Measurements from ENCODE around the gene TERT.

The TERT gene

DNA sequence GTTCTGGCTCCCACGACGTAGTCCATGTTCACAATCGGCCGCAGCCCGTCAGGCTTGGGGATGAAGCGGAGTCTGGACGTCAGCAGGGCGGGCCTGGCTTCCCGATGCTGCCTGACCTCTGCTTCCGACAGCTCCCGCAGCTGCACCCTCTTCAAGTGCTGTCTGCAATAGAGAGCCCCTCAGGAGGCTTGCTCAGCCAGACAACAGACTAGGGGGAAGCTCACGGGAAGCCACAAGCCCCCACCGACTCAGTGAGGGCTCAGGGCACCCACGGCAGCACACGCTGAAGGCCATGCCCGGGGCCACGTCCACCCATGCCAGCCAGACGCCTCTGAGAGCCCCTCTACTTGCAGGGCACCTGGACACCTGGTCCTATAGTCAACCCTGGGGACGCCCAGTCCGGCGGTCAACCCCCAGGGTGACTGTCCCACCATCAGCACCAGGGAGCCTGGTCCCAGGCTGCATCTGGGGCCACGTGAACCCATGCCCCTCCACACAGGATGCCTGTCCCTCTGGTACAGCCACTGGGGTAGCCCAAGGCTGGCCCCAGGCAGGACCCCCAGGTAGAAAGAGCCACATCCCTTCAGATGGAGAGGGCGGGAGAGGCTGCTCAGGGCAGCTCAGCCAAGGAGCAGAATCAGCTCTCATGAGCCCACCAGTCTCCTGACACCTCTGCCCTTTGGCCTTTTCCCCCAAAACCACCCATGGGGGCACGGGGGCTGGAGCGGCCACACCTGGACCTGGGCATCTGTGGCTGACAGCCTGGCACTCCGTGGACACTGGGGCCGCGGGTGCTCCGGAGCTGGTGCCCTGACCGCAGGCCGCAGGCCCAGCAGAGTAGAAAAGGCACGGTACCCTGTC, 14.5 kb downstream of the TERT start:
- Mint-ChIP-seq H3K27ac (no peak overlapping the region), H3K27me3 (ENCODE audit: low read depth) (peaks cover 4% of the 10 kb centered on the region), H3K36me3 (ENCODE audit: low read depth) (no peaks in the 10 kb centered on the region), H3K4me1 (no peaks in the 10 kb centered on the region), H3K4me3 (no peak overlapping the region), H3K9me3 (no peaks in the 10 kb centered on the region)
- TF ChIP-seq, protein P1, sequence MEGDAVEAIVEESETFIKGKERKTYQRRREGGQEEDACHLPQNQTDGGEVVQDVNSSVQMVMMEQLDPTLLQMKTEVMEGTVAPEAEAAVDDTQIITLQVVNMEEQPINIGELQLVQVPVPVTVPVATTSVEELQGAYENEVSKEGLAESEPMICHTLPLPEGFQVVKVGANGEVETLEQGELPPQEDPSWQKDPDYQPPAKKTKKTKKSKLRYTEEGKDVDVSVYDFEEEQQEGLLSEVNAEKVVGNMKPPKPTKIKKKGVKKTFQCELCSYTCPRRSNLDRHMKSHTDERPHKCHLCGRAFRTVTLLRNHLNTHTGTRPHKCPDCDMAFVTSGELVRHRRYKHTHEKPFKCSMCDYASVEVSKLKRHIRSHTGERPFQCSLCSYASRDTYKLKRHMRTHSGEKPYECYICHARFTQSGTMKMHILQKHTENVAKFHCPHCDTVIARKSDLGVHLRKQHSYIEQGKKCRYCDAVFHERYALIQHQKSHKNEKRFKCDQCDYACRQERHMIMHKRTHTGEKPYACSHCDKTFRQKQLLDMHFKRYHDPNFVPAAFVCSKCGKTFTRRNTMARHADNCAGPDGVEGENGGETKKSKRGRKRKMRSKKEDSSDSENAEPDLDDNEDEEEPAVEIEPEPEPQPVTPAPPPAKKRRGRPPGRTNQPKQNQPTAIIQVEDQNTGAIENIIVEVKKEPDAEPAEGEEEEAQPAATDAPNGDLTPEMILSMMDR (IDR thresholded peaks at IDR 0.05; ENCODE audit: unreplicated experiment in 3 of 3) = no peak

DNA sequence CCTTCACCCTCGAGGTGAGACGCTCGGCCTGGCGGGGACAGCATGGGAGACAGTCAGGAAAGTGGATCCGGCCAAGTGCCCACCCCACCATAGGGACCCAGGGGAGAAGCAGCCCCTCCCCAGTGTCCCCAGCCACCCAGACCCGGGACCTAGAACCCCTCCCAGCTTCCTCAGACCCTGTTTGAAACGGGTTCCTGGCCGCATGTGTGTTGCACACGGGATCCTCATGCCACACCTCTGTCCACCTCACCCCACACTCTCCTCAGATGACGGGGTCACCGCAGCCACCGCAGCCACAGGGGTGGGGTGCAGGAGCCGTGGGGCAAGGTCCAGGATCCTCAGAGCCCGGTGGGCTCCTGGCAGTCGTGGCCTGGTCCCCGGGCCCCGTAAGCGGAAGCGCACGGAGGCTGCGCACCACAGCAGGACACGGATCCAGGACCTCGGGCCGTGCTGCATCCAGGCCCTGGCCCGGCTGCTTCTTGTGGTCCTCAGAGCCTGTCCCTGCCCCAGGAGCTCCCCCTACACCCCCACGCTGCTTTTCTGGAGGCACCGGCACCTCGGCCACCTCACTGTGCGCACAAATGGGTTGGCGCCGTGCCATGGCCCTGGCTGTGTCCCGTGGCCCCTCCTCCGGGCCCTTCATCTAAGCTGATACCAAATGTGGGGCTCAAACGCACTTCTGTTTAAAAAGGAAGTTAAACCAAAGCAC, 15.3 kb downstream of the TERT start:
- Mint-ChIP-seq H3K4me1 (no peaks in the 10 kb centered on the region), H3K36me3 (ENCODE audit: low read depth) (no peaks in the 10 kb centered on the region), H3K27ac (no peak overlapping the region), H3K27me3 (ENCODE audit: low read depth) (peaks cover 4% of the 10 kb centered on the region), H3K9me3 (no peaks in the 10 kb centered on the region), H3K4me3 (no peak overlapping the region)
- TF ChIP-seq, protein P1 (IDR thresholded peaks at IDR 0.05; ENCODE audit: unreplicated experiment in 3 of 3) = no peak

DNA sequence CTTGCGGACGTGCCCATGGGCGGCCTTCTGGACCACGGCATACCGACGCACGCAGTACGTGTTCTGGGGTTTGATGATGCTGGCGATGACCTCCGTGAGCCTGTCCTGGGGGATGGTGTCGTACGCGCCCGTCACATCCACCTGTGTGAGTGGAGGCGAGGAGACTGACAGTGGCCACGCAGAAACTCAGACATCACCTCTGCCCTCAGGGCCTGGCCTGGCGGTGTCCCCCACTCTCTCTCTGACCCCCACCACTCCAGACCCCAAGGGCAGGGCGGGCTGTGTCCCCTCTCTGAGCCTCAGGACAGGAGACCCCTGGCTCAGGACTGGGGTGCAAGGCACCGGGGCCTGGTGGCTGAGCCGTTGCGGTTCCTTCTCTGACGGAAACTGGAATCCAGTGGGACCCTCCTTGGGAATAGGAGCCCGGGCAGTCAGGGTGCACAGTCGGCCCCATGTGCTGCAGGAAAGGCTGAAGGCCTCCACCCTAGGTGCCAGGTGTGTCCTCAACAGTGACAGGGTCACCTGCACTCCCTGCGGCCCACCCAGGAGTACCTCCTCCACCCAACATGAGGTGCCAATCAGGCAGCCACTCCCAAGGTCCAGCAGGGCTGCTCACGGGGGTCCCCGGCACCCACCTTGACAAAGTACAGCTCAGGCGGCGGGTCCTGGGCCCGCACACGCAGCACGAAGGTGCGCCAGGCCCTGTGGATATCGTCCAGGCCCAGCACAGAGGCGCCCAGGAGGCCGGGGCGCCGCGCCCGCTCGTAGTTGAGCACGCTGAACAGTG, 16.0 kb downstream of the TERT start:
- H3K27ac Mint-ChIP-seq = no peak overlapping the region
- H3K36me3 Mint-ChIP-seq (ENCODE audit: low read depth) = no peaks in the 10 kb centered on the region
- TF ChIP-seq, protein P1 (IDR thresholded peaks at IDR 0.05; ENCODE audit: unreplicated experiment in 3 of 3) = no peak
- no peaks in the 10 kb centered on the region for H3K4me1 Mint-ChIP-seq
- no peaks in the 10 kb centered on the region for H3K9me3 Mint-ChIP-seq
- H3K27me3 Mint-ChIP-seq (ENCODE audit: low read depth) = peaks cover 4% of the 10 kb centered on the region
- no peak overlapping the region for H3K4me3 Mint-ChIP-seq

DNA sequence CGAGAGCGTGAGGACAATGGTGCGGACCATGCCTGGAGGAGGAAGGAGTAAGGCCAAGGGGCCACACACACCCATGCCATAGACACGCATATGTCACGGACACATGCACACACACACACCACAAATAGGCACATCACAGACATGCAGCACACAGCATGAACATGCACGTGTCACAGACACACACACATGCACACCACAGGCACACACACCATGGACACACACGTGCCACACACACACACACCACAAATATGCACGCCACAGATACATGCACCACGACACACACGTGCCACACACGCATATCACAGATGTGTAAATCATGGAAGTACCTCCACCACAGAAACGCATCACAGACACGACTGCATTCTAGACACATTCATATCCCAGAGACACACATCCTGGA, 16.7 kb downstream of the TERT start:
- no peak overlapping the region for H3K27ac Mint-ChIP-seq

GRCh38 chr5:1277781-1278180, 17.1 kb downstream of the TERT start:
- Mint-ChIP-seq H3K27ac (no peak overlapping the region), H3K36me3 (ENCODE audit: low read depth) (no peaks in the 10 kb centered on the region), H3K4me1 (no peaks in the 10 kb centered on the region), H3K9me3 (no peaks in the 10 kb centered on the region), H3K27me3 (ENCODE audit: low read depth) (peaks cover 4% of the 10 kb centered on the region), H3K4me3 (no peak overlapping the region)
- TF ChIP-seq, protein P1 (IDR thresholded peaks at IDR 0.05; ENCODE audit: unreplicated experiment in 3 of 3) = no peak

More for the DNA sequence above, 16.7 kb downstream of the TERT start:
- Mint-ChIP-seq H3K4me3 (no peak overlapping the region), H3K36me3 (ENCODE audit: low read depth) (no peaks in the 10 kb centered on the region), H3K27me3 (ENCODE audit: low read depth) (peaks cover 4% of the 10 kb centered on the region), H3K9me3 (no peaks in the 10 kb centered on the region), H3K4me1 (no peaks in the 10 kb centered on the region)
- TF ChIP-seq, protein P1 (IDR thresholded peaks at IDR 0.05; ENCODE audit: unreplicated experiment in 3 of 3) = no peak

All from nephron (organoid).